CMK (cell line): ENCODE results near the gene CLCN1.

ENCODE experiments used
- DNase-seq: peaks from one replicate; pipeline ENCODE4 v3.0.0-alpha.2; 2010; ENCODE audit warnings: low read depth

Gene CLCN1

GRCh38 chr7:143295870-143296269, 20.0 kb upstream of the CLCN1 start:
- no peak for DNase-seq

GRCh38 chr7:143296686-143297085, 19.2 kb upstream of the CLCN1 start:
- no peak for DNase-seq

- no peak for DNase-seq
Observed at GRCh38 chr7:143299346-143299745, 16.6 kb upstream of the CLCN1 start.

GRCh38 chr7:143299840-143300239, 16.1 kb upstream of the CLCN1 start:
- no peak for DNase-seq

- DNase-seq, result no peak
Observed at GRCh38 chr7:143300959-143301935, 14.7 kb upstream of the CLCN1 start.

GRCh38 chr7:143303733-143304132, 12.2 kb upstream of the CLCN1 start:
- DNase-seq, result no peak

GRCh38 chr7:143304938-143305337, 11.0 kb upstream of the CLCN1 start:
- DNase-seq, result no peak

GRCh38 chr7:143305423-143306070, 10.4 kb upstream of the CLCN1 start:
- DNase-seq, result no peak

- no peak for DNase-seq
Observed at GRCh38 chr7:143308632-143309031, 7.3 kb upstream of the CLCN1 start.

GRCh38 chr7:143314127-143314526, 1.8 kb upstream of the CLCN1 start:
- no peak for DNase-seq

GRCh38 chr7:143316492-143316891, 581 bp downstream of the CLCN1 start:
- no peak for DNase-seq

- DNase-seq, result no peak
Observed at GRCh38 chr7:143318661-143319060, 2.8 kb downstream of the CLCN1 start.

GRCh38 chr7:143320620-143321019, 4.7 kb downstream of the CLCN1 start:
- no peak for DNase-seq

- DNase-seq, result no peak
Observed at GRCh38 chr7:143321242-143321641, 5.3 kb downstream of the CLCN1 start.

- DNase-seq, result no peak
Observed at GRCh38 chr7:143321734-143322133, 5.8 kb downstream of the CLCN1 start.

GRCh38 chr7:143322760-143323633, 7.1 kb downstream of the CLCN1 start:
- no peak for DNase-seq

- DNase-seq, result no peak
Observed at GRCh38 chr7:143323653-143324052, 7.7 kb downstream of the CLCN1 start.

- no peak for DNase-seq
Observed at GRCh38 chr7:143325240-143325639, 9.3 kb downstream of the CLCN1 start.

GRCh38 chr7:143327903-143328302, 12.0 kb downstream of the CLCN1 start:
- no peak for DNase-seq

- no peak for DNase-seq
Observed at GRCh38 chr7:143329471-143330170, 13.7 kb downstream of the CLCN1 start.

- DNase-seq, result no peak
Observed at GRCh38 chr7:143331179-143331801, 15.4 kb downstream of the CLCN1 start.
